Amygdala (tissue), 56 donors: ENCODE measurements around the gene TMC2.
"Not testable (repeated sequence)": the region's sequence is repeated elsewhere in the genome, so short reads cannot be mapped to it uniquely, and the experiment has no call there.

Experiments
- DNase-seq, 56 donors: peaks; one replicate each; lab custom pipeline; 2025; lab: John Stamatoyannopoulos, UW

The TMC2 gene

DNA sequence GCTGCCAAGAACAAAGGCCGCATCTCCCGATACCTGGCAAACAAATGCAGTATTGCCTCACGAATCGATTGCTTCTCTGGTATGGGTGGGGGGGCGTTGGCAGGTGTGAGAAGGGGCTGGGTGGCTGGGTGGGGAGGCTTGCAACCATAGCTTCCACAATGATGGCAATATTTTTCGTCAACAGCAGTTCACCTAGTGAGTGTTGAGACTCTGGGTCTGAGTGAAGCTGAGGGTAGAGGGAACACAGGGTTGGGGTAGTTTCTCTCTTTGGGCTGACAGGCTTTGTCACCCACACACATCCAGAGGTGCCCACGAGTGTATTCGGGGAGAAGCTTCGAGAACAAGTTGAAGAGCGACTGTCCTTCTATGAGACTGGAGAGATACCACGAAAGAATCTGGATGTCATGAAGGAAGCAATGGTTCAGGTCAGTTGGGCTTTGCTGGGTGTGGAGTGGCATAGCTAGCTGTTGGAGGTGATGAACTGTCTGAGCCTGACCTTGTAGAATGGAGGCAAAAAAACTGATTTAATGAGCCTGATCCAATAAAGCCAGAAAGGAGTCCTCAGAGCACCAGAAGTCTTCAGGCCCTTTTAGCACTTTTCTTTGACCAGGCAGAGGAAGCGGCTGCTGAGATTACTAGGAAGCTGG is 120.2 kb downstream of the TMC2 start:
- DNase-seq, result no peak

DNA sequence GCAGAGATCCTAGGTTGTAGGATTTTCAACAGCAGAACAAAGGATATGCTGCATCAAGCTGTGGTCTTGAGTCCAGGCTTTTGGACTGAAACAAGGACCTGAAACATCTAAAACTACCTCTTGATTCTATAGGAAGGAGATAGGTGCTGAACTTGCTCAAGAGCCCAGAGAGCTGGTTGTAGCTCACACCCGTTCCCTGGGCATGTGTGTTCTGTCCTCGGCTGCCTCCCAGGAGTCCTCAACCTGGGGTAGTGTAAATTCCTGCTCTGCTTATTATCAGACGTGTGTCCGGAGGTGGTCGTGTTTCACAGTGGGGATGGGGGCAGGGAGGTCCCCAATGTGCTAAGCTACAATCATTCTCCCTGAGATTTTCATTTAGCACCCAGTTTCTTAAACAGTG is 120.9 kb downstream of the TMC2 start:
- DNase-seq, result no peak

DNA sequence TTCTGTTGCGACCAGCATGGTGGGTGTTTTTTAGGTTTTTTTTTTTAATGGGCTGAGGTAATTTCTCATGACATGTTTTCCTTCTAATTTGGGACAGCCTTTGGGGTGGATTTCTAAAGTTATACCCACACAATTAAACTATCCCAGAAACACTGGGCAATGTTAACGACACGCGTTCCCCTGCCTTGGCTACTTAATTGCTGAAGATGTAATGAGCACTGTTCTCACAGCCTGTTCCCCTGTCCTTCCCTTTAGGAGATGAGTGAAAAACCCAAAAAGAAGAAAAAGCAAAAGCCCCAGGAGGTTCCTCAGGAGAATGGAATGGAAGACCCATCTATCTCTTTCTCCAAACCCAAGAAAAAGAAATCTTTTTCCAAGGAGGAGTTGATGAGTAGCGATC is 121.3 kb downstream of the TMC2 start:
- DNase-seq, result no peak

DNA sequence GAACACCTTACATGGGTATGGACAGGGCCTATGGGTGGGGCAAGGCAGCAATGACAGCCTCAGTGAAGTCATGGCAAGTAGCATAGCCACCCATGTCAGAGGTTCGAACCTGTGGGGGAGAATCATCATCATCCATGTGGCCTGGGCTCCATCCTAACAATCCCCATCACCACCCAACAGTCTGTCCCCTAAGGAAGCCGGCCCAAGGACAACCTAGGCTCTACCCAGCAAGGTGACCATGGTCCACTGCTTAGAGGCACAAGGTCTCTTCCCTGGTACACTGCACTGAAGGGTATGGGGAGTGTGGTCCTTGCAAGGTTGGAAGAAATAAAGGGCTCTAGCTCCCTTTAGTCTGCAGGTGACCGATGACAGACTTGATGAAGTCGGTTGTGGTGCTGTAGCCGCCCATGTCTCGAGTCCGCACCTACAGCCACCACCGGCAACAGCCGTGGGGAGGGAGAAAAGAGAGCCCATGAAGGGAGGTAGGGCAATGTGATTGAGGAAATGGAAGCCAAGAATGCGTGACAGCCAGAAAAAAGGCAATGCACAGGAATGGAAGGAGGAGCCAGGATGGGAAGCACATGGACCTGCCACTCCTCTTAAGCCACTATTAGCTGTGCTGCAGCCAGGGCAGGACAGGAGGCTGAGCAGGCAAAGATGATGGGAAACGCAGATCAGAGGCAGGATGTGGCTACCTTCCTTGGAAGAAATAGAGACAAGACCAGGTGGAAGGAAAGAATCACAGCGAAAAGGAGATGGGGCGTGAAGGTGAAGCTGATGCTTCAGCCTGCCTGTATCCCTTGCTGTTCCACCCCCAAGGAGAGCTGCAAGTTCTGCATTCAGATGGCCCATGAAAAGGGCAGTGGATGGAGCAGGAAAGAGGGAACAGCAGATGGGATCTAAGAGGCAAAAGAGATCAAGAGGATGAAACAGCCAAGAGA is 122.3 kb downstream of the TMC2 start:
- no peak for DNase-seq

DNA sequence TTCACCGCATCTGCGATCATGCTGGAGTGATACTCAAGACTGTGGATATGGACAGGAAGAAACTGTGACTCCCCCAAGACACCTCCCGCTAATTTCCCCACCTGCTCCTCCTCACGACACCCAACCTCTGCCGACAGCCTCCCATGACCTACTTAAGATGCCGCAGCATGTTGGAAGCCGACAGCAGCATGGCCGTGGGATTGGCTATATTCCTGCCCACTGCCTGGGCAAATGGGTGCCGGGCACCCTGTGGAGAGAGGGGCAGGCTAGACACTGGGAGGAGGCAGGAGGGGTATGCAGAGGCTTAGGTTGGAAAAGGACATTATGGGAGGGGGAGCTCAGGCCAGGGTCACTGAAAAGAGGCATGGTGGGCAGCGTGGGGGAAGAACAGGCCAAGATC is 123.2 kb downstream of the TMC2 start:
- no peak for DNase-seq

DNA sequence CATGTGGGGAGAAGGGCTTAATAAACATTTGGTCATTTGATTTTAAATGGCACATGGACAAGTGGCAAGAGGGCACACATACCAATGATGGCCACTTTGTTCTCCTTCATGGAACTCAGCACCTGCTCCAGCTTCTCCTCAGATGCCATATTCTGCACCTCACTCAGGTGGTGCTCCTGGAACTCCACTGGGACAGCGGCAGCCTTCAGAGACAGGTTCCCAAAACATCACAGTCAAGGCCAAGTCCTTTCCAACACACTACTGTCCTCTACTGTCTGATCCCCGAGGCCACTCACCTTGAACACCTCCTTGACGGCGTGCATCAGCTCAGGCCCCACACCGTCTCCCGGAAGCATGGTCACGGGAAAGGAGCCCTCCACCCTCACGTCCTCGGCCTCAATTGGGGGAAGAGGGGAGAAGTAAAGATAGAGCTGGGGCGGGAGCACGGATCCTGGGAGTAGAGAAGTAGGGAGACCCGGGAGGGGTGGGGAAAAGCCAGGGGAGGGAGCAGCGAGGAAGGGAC is 127.1 kb downstream of the TMC2 start:
- peak in 1 of 56 donors; percentile 37 for DNase-seq

DNA sequence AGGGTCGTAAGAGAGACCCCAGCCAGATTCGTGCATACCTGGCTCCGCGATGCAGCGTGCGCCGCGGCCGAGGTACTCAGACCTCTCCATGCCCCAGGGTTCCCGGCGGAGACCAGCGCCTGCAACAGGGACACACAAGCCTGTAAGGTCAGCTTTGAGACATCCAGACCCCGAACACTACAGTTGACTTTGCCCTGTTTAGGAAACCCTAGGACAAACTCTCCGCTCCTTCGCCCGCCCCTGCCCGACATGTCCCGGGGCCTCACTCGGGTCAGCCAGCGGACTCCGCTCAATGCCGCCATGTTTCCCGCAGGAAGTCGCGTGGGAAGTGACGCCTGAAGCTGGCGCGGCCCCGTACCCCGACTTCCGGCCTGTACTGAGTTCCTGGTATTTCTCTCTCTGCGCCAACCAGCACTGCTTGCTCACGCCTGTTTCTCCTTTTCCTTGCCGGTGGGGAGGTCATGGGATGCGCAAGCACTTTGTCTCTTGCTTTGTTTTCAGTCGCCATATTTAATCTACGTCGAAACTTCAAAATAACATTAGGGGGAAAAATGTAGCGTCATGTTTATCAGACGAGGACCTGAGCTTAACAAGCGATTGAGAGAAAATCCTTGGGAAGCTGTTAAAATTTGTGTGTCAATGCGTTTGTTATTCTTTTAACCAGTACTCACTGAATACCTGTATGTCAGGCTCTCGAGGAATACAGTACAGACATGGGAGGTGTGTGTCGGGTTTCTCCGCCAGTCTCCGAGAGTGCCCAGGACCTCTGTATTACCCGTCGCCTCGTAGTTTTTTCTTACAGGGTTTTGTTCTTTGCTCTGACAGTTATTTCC is 127.7 kb downstream of the TMC2 start, which contains the start of gene IDH3B:
IDH3B (minus strand) TSS at position 330 of the 833 bp plus-strand sequence; CDS start at position 302, 28 bp downstream.
- DNase-seq, result peak; percentile 61 to 98 (median 88)

DNA sequence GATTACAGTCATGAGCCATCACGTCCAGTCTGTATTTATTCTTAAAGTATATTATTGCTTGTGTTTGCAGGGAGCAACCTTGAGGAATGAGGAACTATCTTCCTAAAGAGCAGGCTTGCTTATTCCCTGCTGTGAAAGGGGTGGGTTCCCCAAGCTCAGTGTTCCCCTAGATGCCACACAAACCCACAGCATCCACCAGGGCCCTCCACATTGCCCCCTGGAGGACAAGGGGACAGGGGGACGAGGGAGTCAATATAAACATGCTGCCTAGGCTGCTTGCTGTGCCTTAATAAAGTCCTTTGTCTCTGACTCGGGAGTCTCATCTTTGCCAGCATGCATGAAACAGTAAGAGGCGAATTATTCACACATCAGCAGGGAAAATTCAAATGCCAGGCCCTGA is 135.6 kb downstream of the TMC2 start:
- DNase-seq, result no peak

DNA sequence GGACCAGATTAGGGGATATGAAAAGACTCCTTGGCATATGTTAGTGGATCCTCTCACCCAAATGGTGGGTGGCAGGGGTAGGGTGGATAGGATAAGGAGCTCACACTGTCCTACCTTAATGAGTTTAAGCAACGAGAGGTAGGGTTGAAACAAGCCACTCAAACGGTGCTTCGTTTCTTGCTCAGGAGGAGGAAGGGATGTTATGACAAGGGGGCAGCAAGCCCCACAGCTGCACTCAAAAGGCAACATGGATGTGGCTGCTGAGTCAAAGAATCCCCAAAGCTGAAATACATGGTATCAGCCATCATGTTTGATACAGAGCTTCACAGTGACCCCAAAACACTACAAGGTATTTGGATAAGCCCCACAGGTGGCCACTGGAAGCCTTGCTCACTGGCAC is 136.1 kb downstream of the TMC2 start:
- no peak for DNase-seq

DNA sequence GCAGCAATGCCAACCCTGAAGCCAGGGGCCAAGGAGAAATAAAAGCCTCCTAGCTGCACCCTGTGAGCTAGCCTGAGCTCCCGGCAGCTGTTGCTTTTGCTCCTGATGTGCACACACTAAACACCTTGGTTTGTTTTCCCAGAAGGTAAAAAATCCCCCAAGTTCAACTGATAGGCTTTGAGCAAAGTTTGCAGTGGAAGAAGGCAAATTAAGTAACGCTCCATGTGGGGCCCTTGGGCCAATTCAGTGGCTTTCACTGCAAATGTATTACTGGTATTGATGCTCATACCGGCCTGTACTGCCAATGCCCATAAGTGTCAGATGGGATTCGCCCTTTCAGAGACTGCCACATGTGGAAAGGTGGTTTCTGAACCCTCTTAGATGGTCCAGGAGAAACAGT is 137.1 kb downstream of the TMC2 start:
- no peak for DNase-seq

DNA sequence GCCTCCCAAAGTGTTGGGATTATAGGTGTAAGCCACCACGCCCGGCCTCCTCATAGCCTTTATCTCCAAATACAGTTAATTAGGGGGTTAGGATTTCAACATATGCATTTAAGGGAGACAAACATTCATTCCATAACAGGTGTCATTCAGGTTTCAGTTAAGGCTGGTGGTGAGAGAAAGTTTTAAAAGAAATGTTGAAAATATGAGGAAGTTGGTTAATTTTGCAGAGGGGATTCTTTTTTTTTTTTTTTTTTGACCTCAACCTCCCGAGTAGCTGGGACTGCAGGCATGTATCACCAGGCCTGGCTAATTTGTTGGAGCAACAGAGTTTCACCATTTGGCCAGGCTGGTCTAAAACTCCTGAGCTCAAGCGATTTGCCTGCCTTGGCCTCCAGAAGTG is 143.7 kb downstream of the TMC2 start:
- no peak for DNase-seq

DNA sequence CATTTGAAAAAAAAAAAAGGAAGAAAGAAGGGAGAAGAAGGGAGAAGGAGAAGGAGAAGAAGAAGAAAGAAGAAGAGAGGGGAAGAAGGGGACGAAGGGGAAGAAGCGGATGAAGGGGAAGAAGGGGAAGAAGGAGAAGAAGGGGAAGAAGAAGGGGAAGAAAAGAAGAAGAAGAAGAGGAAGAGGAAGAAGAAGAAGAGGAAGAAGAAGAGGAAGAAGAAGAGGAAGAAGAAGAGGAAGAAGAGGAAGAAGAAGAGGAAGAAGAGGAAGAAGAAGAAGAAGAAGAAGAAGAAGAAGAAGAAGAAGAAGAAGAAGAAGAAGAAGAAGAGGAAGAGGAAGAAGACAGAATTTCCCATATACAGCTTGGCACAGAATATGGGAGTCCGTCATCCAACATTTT is 145.7 kb downstream of the TMC2 start:
- not testable (repeated sequence) for DNase-seq

DNA sequence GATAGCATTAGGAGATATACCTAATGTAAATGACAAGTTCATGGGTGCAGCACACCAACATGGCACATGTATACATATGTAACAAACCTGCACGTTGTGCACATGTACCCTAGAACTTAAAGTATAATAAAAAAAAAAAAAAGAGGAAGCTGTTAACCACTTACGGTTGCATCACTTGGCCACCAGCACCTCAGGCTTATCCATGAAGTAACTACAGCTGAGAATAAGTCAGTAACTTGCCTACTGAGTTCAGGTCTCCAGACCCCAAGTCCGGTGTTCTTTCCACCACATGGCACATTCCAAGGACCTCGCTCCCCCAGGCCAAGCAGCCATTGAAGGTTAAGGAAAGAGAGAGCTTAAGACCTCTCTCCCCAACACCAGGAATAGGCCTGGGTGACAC is 148.4 kb downstream of the TMC2 start:
- not testable (repeated sequence) for DNase-seq

DNA sequence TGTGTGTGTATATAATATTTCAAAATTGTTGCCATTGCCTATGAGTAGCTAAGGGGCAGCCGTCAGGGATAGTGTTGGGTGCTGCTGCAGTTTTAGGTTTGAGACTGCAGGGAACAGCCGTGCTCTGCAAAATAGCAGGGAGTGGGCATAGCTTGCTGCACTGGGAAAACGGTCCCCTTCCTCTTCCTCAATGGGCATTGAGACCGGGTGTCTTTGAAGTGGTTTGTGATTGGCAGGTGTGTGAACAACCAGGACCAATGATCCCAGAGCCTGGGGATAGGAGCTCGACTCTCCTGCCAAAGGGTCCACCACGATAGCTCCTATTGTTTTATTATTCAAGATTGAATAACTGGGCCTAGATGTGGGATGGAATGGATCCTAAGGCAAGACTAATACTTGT is 151.1 kb downstream of the TMC2 start:
- DNase-seq, result no peak

DNA sequence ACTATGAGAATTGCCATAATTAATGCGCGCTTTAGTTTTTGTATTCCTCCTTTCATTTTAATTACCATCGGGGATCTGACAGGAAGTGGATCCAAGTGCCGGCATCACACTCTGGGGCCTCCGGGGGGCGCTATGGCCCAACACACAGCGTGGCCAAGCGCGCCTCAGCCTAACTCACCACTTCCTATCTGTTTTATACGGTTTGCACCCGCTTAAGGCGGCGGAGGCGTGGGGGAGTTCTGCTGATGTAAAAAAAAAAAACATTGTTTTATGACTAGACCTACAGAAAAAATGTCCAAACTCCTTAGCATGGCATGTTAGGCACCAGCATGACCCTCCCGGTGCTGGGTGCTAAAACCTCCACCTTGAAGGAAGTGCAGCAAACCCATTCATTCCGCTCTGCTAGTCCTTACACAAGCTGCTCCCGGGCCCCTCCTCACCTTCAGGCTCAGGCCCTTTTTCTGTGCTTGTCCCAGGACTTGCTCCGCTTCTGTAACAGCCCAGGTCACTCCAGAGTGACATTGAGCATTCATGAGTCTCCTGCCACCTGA is 151.7 kb downstream of the TMC2 start:
- DNase-seq, result peak in 31 of 56 donors; percentile 4 to 71 (median 20)

DNA sequence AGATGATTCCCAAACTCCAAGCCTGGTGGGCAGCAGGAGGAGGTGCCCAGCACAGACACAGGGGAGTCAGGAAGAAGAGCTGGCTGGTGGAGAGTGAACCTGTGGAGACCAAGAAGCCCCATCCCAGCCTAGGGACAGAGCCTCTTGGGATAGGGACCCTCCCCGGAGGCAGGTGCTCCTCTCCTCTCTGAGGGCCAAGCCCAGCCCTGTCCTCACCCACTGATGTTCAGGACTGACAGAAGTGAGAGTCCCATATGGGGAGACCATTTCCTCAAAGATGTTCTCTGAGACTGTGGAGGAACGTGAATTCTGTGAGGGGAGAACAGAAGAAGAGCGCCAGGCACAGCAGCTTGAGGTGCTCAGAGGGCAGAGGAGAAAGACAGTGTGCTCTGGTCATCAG is 153.8 kb downstream of the TMC2 start:
- no peak for DNase-seq

DNA sequence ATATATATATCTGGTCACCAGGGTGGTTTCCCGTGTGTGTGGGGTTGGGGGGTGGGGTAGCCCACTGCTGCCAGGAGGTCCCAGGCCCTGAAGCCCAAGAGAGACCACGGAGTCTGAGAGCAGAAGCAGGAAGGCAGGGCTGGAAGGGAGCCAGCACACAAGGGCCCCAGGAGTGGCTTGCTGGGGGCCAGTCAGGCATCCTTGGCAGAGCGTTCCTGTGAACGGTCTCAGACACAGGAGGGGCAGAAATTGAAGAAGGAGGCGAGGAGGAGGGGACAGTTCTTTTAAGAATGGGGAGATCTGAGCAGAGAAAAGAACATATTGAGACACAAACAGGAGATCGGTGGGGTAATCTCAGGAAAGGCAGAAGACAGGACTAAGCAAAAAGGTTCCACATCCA is 154.3 kb downstream of the TMC2 start:
- no peak for DNase-seq

DNA sequence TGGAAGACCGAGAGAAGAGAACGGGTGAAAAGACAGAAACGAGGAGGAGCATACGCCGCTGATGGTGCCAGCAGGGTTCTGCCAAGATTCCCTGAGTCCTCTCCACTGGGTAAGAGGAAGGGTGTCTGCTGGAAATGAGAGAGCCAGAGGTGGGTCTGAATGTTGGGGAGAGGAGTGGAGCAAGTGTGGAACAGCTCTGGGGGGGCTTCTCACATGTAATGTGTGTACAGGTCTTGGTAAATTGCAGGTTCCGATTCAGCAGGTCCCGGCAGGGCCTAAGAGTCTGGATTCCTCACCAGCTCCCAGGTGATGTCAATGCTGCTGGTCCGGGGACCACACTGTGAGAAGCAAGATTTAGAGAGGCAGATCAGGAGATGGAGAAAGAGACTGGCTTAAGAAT is 154.8 kb downstream of the TMC2 start:
- DNase-seq, result no peak
